EL (cell line): ENCODE measurements around the gene CABLES2.
"Not testable (repeated sequence)": the region's sequence is repeated elsewhere in the genome, so short reads cannot be mapped to it uniquely, and the experiment has no call there.

Experiments
- DNase-seq: peaks from one replicate; pipeline ENCODE4 v3.0.0-alpha.2; 2016

The CABLES2 gene

DNA sequence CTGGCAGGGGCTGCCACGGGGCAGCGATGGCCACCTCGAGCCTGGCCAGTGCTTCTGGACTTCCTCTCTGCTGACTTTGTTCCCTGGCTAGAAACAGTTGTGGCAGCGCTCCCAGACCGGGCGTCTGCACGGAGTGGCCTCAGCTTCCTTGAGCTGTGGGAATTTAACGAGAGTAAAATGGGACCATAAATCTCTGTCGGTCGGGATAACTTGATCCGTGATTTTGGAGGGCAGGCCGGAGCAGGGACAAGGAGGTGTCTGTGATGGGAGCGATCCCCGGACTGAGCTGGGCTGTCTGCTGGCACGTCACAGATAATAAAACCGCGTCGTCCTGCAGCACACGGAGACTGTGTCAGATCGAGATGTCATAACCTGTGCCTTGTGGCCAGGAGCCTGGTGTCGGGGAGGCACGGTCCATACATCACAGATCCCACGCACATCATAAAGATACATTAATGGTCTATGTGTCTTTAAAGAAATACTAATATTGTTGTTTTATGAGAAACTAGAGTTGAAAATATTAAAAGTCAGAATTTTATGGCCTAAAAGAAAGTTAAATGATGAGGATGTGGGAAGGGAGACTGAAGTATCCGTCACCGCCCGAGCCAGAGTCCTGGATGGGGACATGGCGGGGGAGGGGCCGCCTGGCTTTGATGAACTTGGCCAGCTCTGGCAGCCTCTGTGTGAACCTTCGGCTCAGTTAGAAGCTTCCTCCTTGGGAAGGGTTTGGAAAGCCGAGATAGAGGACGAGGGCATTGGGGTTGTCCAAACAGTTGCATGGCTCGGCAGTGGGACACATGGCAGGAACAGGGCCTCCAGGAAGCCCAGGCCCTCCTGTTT is 26.8 kb upstream of the CABLES2 start:
- no peak for DNase-seq

DNA sequence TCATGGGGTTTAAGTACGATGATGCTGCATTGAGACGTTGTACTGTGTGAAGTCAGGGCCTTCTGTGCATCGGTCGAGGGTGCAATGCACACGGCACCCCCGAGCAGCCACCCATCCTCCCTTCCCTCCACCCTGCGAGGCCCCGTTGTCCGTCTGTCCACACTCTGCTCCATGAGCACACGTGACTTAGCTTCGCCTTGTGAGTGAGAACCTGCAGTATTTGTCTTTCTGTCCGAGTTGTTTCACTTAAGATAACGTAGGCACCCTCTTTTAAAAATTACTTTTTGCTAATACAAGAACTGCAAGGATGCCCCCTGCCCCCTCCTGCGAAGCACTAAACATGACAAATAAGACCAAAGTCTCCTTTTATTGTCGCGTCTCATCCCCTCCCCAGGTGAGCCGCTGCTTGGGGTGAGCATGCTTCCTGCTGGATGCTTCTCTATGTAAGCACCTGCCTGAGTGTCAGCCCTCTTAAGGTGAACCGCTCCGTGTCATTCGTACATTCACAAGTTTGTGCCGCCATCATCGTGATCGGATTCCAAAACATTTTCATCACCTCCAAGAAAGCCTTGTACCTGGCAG is 23.9 kb upstream of the CABLES2 start:
- no peak for DNase-seq

DNA sequence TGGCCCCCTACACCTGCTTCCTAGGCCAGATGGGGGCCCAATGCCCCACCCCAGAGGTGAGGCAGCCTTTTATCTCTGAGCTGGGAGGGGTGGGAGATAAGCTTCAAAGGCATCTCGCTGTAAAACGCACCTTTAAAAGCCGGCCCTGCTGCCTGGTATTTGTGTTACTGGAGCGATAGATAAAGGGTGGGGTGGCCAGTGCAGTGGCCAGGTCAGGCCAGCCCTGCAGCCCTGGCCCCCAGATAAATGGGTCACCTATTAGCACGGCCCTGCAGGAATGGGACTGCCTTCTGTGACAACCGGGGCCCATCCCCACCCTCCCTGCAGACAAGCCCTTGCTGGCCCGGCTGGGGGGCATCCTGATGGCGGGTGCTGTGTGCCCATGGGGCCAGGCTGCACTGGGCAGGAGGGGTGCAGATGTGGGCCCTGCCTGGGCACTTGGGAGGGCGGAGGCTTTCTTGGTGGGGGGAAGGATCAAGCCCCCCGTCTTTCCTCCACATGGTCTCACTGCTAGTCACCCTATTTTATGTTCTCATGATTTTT is 23.3 kb upstream of the CABLES2 start:
- DNase-seq: no peak

DNA sequence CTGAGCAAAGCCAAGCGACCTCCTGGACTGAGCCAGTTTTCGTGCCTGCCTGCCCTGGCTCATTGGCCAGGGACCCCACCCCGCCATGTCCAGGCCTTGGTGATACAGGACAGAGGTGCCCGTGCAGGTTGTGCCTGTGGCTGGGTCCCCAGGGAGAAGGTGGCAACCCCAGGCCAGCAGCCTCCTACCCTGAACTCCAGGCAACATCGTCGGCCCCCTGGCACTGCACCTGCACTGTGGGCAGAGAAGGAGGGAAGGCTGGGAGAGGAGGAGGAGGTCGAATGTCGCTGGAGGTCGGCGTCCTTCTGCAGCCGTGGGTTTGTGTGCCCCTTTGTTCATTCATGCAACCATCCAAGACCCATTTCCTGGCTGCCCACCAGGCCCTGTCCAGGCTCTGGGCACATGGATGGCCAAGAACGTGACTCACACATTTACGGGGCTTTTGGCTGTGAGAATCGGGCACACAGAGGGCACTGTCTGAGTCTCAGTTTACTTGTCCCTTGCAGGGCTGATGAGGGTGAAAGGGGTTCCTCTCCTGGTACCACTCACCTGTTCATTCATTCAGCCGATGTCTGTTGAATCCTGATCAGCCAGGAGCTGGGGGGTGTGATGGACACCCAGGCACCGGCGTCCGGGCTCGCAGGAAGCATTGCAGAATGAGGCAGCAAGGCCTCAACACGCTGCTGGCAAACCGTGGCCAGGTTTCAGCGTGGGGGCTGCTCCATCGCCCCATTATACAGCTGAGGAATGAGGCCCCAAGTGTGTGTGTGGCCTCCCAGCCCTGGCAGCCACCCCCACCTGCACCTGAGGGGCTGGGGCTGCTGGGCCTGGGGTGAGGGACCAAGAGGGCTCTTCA is 22.6 kb upstream of the CABLES2 start:
- no peak for DNase-seq

DNA sequence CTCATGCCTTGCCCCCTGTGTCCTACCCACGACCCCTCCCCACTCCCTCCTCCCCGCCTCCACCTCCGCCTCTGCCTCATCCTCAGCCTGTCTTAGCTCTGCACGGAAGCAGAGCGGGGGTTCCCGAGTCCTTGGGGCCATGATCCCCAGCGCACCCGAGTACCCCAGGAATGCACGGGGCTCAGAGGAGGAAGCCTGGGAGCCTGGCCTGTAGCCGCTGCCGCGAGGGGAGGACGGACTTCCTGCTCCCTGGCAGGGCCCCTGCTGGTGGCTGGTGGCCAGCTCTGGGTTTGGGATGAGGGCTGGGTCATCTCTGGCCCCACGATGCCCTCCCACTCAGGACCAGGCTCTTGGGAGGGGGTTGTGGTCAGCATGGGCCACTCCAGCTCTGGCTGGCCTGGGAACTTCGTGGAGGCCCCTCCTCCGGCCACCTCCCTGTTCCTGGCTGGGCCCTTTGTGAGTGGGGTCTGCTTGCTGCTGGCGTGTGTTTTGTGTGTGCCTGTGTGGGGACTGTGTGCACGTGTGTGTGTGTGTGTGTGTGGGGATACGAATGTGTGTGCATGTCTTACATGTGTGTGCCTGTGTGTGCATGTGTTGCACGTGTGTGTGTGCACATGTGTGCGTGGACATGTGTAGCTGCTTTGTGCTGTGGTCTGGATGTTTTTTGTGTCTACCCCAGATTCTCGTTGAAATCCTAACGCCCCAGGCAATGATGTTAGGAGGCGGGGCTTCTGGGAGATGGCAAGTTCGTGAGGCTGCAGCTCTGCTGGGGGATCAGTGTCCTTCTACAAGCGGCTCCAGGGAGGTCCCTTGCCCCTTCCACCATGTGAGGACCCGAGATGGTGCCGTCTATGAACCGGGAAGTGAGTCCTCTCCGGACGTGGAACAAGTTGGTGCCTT is 21.6 kb upstream of the CABLES2 start:
- DNase-seq: no peak

DNA sequence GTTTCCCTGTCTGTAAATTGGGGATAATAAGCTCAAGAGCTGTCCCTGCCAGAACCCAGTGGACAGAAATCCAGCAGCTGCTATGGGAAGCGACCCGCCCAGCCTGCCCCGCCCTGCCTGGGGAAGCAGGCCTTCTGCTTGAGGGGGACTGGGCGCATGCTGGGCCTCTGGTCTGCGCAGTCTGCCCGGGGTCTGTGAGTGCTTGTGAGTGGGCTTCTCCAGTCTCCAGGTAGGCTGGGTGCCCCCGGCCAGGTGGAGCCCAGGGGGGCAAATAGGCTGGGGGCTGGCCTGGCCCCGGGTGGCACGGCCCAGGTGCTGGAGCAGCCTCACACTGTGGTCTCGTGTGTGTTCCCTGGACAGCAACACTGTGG is 20.9 kb upstream of the CABLES2 start:
- no peak for DNase-seq

DNA sequence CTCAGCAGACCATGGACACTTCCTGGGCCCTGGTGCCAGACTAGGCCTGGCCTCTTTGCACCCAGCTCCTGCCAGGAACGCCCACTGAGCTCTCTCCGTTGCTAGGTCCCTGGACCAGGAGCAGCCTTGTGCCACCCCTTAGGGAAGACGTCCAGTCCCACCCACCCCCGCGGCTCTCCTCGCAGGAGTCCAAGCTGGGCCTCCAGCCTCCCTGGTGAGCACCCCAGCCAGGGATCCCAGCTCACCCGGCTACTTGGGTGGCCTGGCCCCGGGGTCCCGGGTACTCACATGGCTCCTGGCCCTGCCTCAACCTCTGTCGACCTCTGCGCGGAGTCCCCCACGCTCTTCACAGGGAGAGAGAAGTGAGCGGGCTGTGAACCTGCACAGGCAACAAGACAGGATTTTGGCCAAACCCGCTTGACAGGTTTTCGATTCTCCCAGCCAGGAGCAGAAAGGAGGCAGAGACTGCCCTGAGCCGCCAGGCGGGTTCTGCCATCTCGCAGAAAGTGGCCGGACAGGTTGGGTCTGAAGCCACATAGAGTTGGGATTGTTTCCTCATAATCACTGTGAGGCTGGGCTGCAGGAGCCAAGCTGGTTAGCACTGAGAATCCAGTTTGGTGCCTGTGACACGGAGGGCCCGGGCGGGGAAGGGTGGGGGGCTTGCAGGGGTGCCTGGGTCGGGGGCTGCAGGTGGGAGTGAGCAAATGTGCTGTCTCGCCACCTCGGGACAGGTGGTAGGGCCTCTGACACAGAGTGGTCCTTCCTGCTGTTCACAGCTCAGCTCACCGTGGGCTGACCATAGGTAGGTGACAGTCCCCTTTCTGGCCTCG is 20.3 kb upstream of the CABLES2 start, which contains the start of gene RBBP8NL:
Gene RBBP8NL (minus strand): TSS at position 368 of the 830 bp plus-strand sequence. CDS start 7,892 bp downstream, outside the sequence.
- DNase-seq: no peak

DNA sequence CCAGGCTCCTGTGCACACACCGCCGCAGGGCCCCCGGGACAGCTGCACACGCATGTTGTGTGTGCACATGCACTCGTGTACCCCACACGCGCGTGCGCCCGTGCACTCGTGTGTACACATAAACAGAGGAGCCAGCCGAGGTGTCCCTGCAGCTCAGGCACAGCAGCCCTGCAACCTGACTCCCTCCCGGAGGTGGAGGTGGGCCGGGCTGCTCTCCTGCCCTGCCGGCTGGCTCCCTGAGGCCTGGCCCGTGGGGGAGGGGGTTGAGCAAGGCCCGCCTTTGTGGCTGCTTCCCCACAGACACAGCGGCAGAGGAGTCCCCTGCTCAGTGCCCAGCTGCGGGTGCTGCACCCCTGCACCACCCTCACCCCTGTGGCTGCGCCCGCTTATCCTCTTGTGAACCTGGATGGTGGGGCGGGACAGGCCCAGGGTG is 19.6 kb upstream of the CABLES2 start:
- DNase-seq: no peak

DNA sequence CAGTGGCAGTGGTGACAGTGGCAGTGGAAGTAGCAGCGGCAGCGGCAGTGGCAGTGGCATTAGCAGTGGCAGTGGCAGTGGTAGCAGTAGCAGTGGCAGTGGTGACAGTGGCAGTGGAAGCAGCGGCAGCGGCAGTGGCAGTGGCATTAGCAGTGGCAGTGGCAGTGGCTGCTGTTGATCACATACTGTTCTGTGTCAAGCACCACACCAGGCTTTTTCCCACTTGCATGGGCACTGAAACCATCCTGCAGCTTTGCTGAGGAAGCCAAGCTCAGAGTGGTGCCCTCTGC is 18.9 kb upstream of the CABLES2 start:
- not testable (repeated sequence) for DNase-seq

DNA sequence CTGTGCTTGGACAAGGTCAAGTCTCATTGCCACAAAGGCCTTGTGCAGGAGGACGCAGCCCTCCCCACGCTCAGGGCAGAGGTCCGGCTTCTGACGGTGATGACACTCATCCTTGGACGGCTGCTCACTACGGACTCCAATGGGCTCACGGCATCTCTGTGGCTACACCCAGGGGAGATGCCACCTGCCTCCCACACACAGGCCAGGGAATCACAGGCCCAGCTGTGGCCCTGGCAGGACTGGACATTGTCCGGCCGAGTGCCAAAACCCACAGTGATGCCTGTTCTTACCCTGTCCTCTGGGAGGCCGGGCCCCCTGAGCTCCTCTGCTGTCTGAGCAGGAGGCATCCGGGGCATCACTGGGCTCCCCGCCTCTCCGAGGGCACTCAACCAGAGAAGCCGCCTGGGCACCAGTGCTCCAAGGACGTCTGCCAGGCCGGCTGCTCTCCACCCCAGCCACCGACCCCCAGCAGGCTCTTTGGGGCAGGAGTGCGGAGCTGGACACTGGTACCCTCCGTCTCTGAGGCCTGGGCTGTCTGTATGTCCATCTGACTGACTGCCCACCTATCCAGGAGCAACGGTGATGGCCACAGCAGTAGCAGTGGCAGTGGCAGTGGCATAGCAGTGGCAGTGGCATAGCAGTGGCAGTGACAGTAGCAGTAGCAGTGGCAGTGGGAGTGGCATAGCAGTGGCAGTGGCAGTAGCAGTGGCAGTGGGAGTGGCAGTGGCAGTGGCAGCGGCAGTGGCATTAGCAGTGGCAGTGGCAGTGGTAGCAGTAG is 18.4 kb upstream of the CABLES2 start:
- DNase-seq: no peak

DNA sequence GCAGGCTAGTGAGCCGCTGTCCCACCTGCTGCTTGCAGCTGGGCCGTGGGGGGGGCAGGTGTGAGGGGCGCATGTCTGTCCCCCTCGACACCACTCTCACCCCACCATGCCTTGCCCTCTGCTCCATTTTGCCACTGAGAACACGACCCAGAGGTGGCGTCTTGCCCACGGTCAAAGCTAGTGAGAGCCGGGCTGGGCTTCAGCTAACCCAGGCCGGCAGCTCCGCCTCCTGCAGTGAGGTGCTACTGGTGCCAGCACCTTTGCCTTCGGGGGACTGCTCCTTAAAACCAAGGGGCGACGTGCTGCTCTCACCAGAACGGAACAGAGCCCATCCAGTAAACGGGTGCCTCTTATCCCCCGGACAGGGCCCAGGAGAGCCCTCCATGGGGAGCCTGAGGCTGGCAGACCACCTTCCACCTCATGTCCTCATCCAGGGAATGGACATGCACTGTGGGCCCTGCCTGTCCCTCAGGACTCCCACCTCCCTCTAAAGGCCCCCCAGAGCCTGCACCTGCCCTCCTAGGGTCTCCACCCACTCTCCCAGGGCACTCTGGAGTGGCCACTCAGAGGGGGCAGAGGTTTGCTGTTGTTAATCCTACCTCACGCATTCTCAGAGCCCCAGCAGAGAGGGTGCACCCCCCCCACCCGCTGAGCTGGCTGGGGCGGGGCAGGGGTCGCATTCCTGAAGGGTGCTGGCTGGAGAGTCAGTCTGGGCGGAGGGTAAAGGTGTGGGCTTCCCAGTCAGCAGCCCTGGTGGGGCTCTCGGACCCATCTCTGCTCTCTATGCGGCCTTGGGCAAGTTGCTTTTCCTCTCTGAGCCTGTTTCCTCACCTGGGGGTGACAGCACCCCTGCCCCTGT is 17.4 kb upstream of the CABLES2 start:
- no peak for DNase-seq

DNA sequence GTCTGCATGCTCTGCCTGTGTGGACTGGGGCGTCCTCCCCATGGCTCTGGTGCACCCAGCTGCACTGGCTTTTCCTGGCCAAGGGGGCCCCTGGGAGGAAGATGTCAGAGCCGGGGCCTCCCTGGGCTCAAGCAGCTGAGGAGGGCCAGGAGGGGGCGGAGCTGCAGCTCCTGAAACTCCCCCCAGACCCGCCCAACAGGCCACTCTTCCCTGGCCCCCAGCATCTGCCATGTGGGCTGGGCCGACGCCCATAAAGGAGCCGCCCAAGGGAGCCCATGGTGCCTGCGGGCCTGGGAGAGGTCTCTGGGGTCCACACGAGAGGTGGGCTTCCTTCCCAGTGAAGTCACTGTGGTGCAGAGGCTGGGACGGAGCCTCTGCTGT is 16.2 kb upstream of the CABLES2 start:
- DNase-seq: no peak

DNA sequence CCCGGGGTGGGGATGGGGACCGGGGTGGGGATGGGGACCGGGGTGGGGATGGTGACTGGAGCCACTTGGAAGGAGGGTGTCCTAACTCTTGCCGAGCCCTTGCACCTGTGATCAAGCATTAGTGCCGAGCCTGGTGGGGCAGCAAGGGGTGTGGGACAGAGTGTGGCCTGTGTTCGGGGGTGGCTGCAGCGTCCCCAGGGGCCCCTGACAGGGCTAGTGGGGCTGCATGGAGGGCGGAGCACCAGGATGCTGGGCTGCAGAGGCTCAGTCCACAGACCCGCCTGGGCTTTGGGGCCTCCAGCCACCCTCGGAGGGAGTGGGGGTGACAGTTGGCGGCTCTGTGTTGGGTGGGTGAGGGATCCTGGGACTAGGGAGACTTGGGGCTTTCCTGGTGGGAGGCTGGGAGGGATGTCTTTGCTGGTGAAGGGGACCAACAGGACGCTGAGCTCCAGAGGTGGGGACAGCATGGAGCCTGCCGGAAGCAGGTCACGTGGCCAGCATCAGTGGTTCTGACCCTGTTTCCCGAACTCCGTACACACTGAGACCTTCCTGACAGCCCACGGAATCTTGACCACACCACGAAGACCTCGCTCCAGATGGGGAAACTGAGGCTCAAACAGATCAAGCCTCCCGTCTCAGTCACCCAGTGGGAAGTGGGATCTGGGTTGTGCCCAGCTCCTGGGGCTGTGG is 15.7 kb upstream of the CABLES2 start:
- DNase-seq: no peak

DNA sequence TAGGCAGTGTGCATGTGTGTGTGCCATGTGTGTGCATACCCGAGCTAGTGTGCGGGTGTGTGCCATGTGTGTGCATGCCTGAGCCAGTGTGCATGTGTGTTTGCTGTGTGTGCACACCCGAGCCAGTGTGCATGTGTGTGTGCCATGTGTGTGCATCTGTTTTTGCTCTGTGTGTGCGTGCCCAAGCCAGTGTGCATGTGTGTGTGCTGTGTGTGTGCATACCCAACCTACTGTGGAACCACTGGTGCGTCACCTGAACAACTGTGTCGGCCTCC is 14.6 kb upstream of the CABLES2 start:
- no peak for DNase-seq

DNA sequence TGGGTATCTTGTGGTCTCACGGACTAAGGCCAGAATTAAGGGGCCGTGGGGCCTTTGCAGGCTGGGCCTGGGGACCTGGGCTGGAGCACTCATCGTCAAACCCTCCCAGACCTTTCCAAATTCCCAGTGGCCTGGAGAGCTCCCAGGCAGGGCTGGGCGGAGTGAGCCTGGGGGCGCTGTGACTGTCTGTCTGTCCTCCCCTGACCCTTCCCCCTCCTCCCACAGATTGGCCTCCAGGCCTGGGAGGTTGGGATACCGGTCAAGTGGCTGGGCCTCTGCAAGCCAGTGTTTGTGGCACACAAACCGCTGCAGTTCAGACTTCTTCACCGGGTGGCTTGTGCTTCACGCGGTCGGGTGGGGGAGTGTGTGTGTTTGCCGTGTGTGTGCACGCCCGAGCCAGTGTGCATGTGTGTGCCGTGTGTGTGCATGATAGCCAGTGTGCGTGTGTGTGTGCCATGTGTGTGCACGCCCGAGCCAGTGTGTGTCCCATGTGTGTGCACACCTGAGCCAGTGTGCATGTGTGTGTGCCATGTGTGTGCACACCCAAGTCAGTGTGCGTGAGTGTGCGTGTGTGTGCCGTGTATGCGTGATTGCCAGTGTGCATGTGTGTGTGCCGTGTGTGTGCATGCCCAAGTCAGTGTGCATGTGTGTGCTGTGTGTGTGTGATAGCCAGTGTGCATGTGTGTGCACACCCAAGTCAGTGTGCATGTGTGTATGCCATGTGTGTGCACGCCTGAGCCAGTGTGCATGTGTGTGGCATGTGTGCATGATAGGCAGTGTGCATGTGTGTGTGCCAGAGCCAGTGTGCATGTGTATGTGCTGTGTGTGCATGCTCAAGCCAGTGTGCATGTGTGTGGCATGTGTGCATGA is 14.0 kb upstream of the CABLES2 start:
- DNase-seq: no peak

DNA sequence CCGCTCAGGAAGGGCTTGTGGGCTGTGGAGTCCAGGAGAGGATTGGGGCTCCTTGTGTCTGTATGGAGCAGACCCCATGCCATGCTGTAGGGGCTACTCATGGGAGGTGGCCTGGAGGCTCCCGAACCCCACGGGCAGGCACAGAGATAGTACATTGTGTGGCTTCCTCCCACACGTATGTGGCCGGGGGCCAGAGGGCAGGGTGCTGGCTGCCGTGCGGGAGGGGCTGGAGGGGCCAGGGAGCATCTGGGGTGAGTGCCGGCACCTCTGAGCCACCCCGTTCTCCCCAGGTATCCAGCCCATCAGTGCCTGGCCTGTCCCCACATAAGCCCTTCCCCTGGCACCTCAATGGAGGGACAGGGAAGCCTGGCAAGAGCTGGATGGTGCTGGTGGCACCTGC is 12.7 kb upstream of the CABLES2 start:
- no peak for DNase-seq

DNA sequence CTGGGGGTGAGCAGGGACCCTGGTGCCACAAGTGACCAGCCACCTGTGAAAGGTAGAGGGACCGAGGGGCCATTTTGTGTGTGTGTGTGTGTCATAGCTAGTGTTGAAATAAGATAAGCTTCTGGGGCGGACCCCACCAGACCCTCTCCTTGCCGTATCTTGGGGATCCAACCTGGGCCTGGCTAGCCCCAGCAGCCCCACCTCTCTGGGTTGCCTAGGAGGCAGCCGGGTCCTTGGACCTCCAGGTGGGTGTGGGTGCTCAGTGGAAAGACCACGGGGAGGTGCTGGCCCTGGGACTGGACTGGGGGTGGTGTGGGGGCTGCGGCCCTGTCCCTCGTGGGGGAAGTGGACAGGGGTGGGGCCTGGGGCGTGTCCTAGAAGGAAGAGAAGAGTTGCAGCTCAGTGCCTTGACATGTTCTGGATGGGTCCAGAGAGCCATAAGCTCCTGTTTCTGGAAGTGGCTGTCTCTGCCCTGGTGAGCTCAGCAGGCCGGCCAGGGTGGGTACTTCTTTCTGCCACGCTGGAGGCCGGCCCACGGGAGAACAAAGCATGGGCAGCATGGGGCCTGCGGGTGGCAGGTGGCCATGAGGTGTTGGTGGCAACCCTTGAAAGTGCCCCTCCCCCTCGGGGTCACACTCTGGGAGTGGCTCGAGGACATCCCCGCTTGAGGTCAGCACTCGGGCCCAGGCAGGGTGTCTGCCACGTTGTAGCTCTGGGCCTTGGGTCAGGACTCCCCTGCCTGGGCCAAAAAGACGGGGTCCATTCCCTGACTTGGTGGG is 11.8 kb upstream of the CABLES2 start:
- DNase-seq: no peak
